ENCODE measurements around the gene GPER1.

The GPER1 gene

GRCh38 chr7:1064581-1064980, 23.3 kb upstream of the GPER1 start:
- TF ChIP-seq CTCF (conservative IDR thresholded peaks at IDR 0.05; ENCODE audit: low read depth, low read length) = no peak
- no peak for DNase-seq (ENCODE audit: low read depth)
- H3K4me3 ChIP-seq (ENCODE audit: low read depth, low read length) = no peak overlapping the region

GRCh38 chr7:1065263-1065584, 22.7 kb upstream of the GPER1 start:
- TF ChIP-seq CTCF (conservative IDR thresholded peaks at IDR 0.05; ENCODE audit: low read depth, low read length) = no peak
- H3K4me3 ChIP-seq (ENCODE audit: low read depth, low read length) = no peak overlapping the region
- DNase-seq (ENCODE audit: low read depth) = no peak

GRCh38 chr7:1065585-1066241, 22.2 kb upstream of the GPER1 start:
- peak; percentile 76 for DNase-seq (ENCODE audit: low read depth)
- peak; percentile 87 for TF ChIP-seq CTCF (conservative IDR thresholded peaks at IDR 0.05; ENCODE audit: low read depth, low read length)
- no peak overlapping the region for H3K4me3 ChIP-seq (ENCODE audit: low read depth, low read length)

GRCh38 chr7:1066242-1066588, 21.7 kb upstream of the GPER1 start:
- DNase-seq (ENCODE audit: low read depth) = no peak
- no peak for TF ChIP-seq CTCF (conservative IDR thresholded peaks at IDR 0.05; ENCODE audit: low read depth, low read length)
- no peak overlapping the region for H3K4me3 ChIP-seq (ENCODE audit: low read depth, low read length)

GRCh38 chr7:1068013-1068412, 19.9 kb upstream of the GPER1 start:
- TF ChIP-seq CTCF (conservative IDR thresholded peaks at IDR 0.05; ENCODE audit: low read depth, low read length) = no peak
- no peak overlapping the region for H3K4me3 ChIP-seq (ENCODE audit: low read depth, low read length)

GRCh38 chr7:1068619-1069018, 19.3 kb upstream of the GPER1 start:
- H3K4me3 ChIP-seq (ENCODE audit: low read depth, low read length) = no peak overlapping the region
- DNase-seq (ENCODE audit: low read depth) = no peak
- TF ChIP-seq CTCF (conservative IDR thresholded peaks at IDR 0.05; ENCODE audit: low read depth, low read length) = no peak

More at GRCh38 chr7:1068013-1068412, 19.9 kb upstream of the GPER1 start:
- no peak for DNase-seq (ENCODE audit: low read depth)

- no peak overlapping the region for H3K4me3 ChIP-seq (ENCODE audit: low read depth, low read length)
- no peak for TF ChIP-seq CTCF (conservative IDR thresholded peaks at IDR 0.05; ENCODE audit: low read depth, low read length)
- DNase-seq (ENCODE audit: low read depth) = no peak
These were observed 17.3 kb upstream of the GPER1 start for GRCh38 chr7:1070544-1071011.
